Measurements from ENCODE around the gene ELAVL2.

Gene ELAVL2

DNA sequence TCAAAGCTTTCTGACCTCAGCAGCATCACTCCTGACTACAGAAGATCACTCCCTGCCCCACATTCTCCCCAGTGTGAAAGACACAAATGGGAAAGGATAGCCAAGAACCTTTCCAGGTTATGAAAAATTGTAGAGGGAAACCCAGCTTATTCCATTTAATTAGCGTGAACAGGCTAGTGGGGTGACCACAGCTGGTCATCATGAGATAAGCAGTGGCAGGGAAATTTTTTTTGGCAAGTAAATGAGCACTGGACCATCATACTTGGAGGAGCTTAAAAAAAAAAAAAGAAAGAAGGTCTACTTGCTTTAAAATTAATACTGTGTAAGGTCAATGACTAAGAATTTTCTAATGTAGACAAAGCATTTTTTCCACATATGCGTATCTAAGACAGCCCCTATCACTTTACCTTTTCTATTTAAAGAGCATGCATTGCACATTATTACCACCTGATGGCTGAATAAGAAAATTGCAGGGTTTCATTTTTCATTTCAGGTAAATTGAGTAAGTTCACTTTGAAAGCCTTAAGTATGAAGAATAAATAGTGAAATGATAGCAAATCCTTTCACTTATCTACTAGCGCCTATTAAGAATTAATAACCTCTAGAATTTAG lies 123.6 kb downstream of the ELAVL2 start:
- no peak for FAIRE-seq
- TF ChIP-seq, protein P1, sequence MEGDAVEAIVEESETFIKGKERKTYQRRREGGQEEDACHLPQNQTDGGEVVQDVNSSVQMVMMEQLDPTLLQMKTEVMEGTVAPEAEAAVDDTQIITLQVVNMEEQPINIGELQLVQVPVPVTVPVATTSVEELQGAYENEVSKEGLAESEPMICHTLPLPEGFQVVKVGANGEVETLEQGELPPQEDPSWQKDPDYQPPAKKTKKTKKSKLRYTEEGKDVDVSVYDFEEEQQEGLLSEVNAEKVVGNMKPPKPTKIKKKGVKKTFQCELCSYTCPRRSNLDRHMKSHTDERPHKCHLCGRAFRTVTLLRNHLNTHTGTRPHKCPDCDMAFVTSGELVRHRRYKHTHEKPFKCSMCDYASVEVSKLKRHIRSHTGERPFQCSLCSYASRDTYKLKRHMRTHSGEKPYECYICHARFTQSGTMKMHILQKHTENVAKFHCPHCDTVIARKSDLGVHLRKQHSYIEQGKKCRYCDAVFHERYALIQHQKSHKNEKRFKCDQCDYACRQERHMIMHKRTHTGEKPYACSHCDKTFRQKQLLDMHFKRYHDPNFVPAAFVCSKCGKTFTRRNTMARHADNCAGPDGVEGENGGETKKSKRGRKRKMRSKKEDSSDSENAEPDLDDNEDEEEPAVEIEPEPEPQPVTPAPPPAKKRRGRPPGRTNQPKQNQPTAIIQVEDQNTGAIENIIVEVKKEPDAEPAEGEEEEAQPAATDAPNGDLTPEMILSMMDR (IDR thresholded peaks at IDR 0.05; ENCODE audit: insufficient read depth, missing control alignments): peak; percentile 23
- no peak for DNase-seq (ENCODE audit: insufficient read length, low spot score)

DNA sequence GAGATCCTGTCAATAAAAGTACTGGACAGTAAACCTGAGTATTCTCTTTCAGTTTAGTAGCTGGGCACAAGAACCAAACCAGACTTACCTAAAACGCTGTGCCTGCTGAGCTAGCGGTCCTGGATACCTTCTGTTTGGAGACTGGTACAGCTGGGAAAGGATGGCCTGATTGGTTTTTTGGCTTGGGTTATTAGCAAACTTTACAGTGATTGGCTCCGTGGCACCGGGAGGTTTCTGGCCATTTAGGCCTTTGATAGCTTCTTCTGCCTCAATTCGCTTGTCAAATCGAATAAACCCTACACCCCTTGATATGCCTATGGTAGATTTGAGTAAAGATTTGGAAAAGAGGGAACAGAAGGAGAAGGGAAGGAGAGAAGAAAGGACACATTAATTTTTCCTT lies 124.7 kb downstream of the ELAVL2 start:
- DNase-seq (ENCODE audit: insufficient read length, low spot score) (no peak), FAIRE-seq (no peak)

DNA sequence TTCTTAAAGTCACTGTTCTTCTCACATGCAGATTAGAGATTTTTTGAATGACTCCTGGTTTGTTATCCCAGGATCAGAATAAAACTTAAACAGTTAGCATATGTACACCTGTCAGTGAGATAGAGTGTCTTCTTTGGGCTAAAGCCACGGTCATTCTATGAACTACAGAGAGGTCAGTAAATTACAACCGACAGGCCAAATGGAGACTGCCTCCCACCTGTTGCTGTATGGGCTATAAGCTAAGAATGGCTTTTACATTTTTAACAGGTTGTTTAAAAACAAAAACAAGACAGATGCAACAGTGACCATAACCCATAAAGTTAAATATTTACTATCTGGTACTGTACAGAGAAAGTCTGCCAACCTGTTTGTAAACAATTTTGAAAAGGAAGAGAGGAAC lies 125.7 kb downstream of the ELAVL2 start:
- TF ChIP-seq, protein P1 (IDR thresholded peaks at IDR 0.05; ENCODE audit: insufficient read depth, missing control alignments): no peak
- no peak for DNase-seq (ENCODE audit: insufficient read length, low spot score)
- no peak for FAIRE-seq

More for the DNA sequence above, 124.7 kb downstream of the ELAVL2 start:
- TF ChIP-seq, protein P1 (IDR thresholded peaks at IDR 0.05; ENCODE audit: insufficient read depth, missing control alignments): no peak

DNA sequence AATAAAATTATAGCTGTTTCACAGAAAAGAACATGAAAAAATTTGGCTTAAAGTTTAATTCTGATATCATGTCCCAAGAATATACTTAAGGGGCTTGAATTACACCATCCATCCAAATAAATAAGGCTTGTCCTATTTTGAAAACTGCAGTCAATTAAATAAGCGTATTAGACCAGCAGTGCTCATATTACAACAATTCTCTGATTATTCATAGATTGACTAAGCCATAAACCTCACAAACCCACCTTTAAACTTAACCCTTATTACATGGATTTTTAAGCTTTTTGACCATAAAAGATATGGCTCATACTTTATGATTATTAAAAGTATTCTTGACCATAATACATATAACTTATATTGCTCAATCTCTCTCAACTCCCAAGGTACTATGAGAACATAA lies 127.9 kb downstream of the ELAVL2 start:
- DNase-seq (ENCODE audit: insufficient read length, low spot score): no peak
- FAIRE-seq: no peak
- TF ChIP-seq, protein P1 (IDR thresholded peaks at IDR 0.05; ENCODE audit: insufficient read depth, missing control alignments): no peak

DNA sequence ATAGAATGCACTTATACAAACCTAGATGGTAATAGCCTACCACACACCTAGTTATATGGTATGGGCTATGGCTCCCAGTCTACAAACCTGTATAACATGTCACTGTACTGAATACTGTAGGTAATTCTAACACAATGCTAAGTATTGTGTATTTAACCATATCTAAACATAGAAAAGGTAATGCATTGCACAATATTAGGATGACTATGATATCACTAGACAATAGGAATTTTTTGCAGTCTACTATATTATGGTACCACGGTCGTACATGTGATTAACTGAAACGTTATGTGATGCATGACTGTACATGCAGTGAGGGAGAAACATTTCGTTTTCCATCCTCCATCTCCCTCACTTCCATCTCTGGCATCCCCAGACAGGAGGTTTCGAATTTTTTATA lies 130.5 kb downstream of the ELAVL2 start:
- TF ChIP-seq, protein P1 (IDR thresholded peaks at IDR 0.05; ENCODE audit: insufficient read depth, missing control alignments): no peak
- FAIRE-seq (no peak), DNase-seq (ENCODE audit: insufficient read length, low spot score) (no peak)

DNA sequence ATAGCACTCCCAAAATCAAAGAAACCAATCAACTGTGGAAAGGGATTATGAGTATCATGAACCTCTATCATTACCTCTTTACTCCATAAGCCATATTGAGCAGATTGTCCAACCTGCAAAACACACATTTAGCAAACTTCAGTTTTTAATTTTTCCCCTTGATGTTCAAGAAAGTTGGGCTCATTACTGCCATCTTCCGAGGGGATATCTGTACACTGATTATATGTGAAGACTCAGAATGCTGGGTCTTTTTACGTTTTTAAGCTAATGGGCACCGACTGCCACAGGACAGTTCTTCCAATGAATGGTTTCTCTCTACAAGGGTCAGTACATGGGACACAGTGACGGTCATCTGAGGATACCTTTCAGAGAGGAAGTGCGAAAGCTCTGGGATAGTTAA lies 132.7 kb downstream of the ELAVL2 start:
- DNase-seq (ENCODE audit: insufficient read length, low spot score): no peak
- FAIRE-seq: no peak
- TF ChIP-seq, protein P1 (IDR thresholded peaks at IDR 0.05; ENCODE audit: insufficient read depth, missing control alignments): no peak

DNA sequence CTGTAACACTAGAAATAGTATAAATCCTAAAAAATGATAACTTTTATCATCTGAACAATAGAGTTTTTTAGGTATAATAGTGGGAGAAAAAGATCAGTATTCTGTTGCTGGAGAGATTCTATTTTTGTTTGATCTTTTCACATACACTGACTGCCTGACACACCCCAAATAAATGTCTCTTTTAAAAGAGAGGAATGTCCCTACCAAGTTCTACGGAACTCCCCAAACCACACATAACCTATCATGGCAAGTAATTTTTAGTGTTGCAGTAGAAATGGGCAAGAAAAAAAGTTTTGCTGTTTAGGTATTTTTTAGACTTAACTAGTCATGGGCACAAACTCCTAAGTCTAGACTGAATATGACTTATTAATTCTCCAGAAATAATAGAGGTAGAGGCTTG lies 139.1 kb downstream of the ELAVL2 start:
- FAIRE-seq (no peak), DNase-seq (ENCODE audit: insufficient read length, low spot score) (no peak)
- TF ChIP-seq, protein P1 (IDR thresholded peaks at IDR 0.05; ENCODE audit: insufficient read depth, missing control alignments): no peak

Measured in D721Med (cell line).